Measurements from ENCODE around the gene UMAD1.

UMAD1 gene

GRCh38 chr7:7640221-7641128 lies at the start of gene UMAD1:
TSS of gene UMAD1 (plus strand) at chr7:7640752. CDS start at chr7:7673372, 32,620 bp downstream.
- DNase-seq (ENCODE audit: low spot score): peak; percentile 100

GRCh38 chr7:7595451-7595850 lies 45.1 kb upstream of the UMAD1 start:
- DNase-seq (ENCODE audit: low spot score): peak; percentile 74

GRCh38 chr7:7596176-7596575 lies 44.4 kb upstream of the UMAD1 start:
- DNase-seq (ENCODE audit: low spot score): no peak

GRCh38 chr7:7607010-7607409 lies 33.5 kb upstream of the UMAD1 start:
- no peak for DNase-seq (ENCODE audit: low spot score)

GRCh38 chr7:7609330-7609729 lies 31.2 kb upstream of the UMAD1 start:
- no peak for DNase-seq (ENCODE audit: low spot score)

- DNase-seq (ENCODE audit: low spot score): no peak
Measured at GRCh38 chr7:7612519-7612918, 28.0 kb upstream of the UMAD1 start.

GRCh38 chr7:7613210-7613609 lies 27.3 kb upstream of the UMAD1 start:
- no peak for DNase-seq (ENCODE audit: low spot score)

GRCh38 chr7:7614018-7614741 lies 26.4 kb upstream of the UMAD1 start:
- DNase-seq (ENCODE audit: low spot score): no peak

- no peak for DNase-seq (ENCODE audit: low spot score)
Measured at GRCh38 chr7:7617550-7617949, 23.0 kb upstream of the UMAD1 start.

- no peak for DNase-seq (ENCODE audit: low spot score)
Measured at GRCh38 chr7:7618410-7618809, 22.1 kb upstream of the UMAD1 start.

GRCh38 chr7:7620236-7620635 lies 20.3 kb upstream of the UMAD1 start:
- no peak for DNase-seq (ENCODE audit: low spot score)

- no peak for DNase-seq (ENCODE audit: low spot score)
Measured at GRCh38 chr7:7620644-7621210, 19.8 kb upstream of the UMAD1 start.

- DNase-seq (ENCODE audit: low spot score): no peak
Measured at GRCh38 chr7:7628476-7628875, 12.1 kb upstream of the UMAD1 start.

GRCh38 chr7:7630626-7631329 lies 9.8 kb upstream of the UMAD1 start:
- DNase-seq (ENCODE audit: low spot score): no peak

- DNase-seq (ENCODE audit: low spot score): no peak
Measured at GRCh38 chr7:7639421-7639820, 1.1 kb upstream of the UMAD1 start.

GRCh38 chr7:7639847-7640220 lies 718 bp upstream of the UMAD1 start:
- DNase-seq (ENCODE audit: low spot score): peak; percentile 86

- peak; percentile 76 for DNase-seq (ENCODE audit: low spot score)
Measured at GRCh38 chr7:7641129-7641663, 644 bp downstream of the UMAD1 start.

- no peak for DNase-seq (ENCODE audit: low spot score)
Measured at GRCh38 chr7:7642081-7642480, 1.5 kb downstream of the UMAD1 start.

GRCh38 chr7:7647495-7648036 lies 7.0 kb downstream of the UMAD1 start:
- DNase-seq (ENCODE audit: low spot score): no peak

GRCh38 chr7:7650682-7651206 lies 10.2 kb downstream of the UMAD1 start:
- DNase-seq (ENCODE audit: low spot score): no peak

GRCh38 chr7:7651479-7651878 lies 10.9 kb downstream of the UMAD1 start:
- no peak for DNase-seq (ENCODE audit: low spot score)

All from NAMALWA (cell line).